DMS53 treated with DMSO at 0.1 percent for 48 hours (cell line): Measurements from ENCODE around the gene TSPAN18.

Experiments used
- DNase-seq: peaks from one replicate; lab custom pipeline; 2025; ENCODE audit not compliant: unreplicated experiment; lab: John Stamatoyannopoulos, UW

TSPAN18 gene

GRCh38 chr11:44726283-44727113, at the start of gene TSPAN18:
TSPAN18 (plus strand) TSS chr11:44726962; CDS start chr11:44906417, 179,455 bp downstream.
- no peak for DNase-seq

GRCh38 chr11:44680982-44681597, 45.7 kb upstream of the TSPAN18 start:
- DNase-seq, result no peak

DNA sequence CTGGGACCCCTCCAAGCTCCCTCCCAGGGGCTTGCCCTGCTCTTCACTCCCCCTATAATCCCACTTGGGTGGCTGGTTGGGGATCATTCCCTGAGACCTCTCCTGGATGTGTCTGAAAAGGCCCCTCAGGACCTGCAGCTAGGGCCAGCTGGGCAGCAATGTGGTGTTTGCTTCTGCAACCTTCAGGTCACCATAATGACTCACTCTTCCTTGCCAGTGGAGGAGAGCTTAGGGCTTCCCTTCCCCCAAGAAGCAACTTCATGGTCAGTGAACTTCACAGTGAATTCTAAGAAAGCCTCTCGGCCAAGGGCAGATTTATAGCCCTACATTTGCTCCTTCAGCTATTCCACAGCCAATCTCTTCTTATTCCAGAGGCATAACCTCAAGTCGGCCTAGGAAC, 45.1 kb upstream of the TSPAN18 start:
- DNase-seq, result no peak

DNA sequence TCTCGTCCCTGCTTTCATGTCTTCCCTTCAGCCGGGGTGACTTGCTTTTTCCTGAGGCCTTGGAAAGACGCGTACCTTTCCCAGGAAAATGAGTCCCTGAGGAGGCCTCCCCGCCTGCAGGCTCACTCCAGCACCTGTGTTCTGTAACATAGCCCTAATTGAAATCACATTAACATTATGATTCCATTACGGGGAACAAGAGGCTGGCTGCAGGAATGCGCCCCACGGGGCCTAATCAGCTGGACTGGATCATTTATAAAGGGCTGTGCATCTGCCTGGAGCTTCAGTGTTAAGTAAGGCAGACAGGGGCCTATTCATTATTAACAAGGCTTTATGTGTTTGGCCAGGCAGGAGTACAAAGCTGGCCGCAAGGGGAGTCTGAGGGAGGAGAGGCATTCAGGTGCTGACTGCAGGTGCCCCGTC, 41.9 kb upstream of the TSPAN18 start:
- no peak for DNase-seq

- DNase-seq, result no peak
These were observed 39.4 kb upstream of the TSPAN18 start for GRCh38 chr11:44687388-44687787.

DNA sequence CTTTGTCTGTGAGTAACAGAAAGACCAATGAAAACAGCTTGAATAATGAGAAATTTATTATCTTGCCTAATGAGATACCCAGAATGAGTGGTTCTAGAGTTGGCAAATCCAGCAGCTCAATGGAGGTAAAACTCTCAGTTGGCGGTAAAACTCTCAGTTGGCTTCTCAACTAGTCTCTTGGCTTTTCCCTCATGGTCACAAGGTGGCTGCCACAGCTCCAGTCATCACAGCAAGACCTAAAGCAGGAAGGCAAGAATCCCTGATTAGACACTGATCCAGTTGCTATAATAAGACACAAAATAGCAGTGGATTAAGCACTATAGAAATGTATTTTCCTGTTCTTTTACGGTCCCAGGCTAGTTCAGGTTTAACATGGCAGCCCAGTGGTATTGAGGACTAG, 37.5 kb upstream of the TSPAN18 start:
- DNase-seq, result no peak

DNA sequence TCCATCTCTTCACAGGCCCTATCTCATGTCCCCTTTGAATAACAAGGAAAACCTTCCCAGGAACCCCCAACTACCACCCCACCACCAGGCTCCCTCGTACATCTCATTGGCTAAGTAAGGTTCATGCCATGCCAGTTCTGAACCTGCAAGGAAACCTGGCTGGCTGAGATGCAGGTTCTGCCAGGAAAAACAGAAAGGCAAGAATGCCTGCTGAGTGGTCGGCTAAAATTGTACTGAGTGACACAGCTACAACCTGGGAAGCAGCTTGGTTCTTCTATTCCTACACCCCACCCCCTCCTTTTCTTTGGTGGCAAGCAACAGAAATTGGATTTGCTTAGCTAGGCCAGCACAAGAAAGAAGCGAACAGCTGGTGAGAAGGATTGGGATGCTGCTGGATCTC, 36.1 kb upstream of the TSPAN18 start:
- DNase-seq, result no peak

DNA sequence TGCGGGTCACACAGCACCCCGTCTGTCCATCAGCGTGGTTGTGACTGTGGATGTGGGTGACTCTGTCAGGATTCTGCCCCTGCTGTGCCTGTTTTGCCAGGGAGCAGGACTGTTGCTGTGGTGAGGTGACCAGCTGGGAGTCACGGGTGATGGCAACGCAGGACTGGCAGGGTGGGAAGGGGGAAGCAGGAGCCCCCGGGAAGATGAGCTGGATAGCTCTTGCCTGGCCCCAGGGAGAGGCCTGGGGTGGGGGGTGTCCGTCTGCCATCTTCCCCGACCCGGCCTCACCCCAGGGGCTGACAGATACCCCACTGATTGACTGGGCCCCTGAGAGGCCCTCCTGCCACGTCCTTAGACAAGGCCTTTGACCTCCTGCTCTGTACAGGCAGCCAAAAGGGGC, 34.3 kb upstream of the TSPAN18 start:
- DNase-seq, result no peak

GRCh38 chr11:44693654-44694119, 33.1 kb upstream of the TSPAN18 start:
- no peak for DNase-seq

DNA sequence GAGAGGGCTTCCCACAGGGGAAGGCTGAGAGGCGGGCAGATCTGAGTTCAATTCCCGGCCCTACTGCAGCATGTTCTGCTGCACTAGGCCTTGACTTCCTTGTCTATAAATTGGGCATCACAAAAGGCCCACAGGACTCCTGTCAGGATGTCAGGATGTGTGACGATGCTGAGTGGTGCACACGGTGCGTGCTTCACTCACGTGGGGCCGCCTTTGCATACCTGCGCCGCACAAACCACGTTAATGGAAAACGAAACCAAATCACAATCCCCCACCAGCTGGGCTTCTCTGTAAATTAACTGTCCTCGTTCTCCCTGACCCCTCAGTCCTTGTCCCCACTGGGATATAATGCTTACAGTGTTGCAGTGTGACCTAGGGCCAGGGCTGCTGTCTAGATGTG, 32.3 kb upstream of the TSPAN18 start:
- DNase-seq, result no peak

GRCh38 chr11:44695169-44695833, 31.5 kb upstream of the TSPAN18 start:
- no peak for DNase-seq

DNA sequence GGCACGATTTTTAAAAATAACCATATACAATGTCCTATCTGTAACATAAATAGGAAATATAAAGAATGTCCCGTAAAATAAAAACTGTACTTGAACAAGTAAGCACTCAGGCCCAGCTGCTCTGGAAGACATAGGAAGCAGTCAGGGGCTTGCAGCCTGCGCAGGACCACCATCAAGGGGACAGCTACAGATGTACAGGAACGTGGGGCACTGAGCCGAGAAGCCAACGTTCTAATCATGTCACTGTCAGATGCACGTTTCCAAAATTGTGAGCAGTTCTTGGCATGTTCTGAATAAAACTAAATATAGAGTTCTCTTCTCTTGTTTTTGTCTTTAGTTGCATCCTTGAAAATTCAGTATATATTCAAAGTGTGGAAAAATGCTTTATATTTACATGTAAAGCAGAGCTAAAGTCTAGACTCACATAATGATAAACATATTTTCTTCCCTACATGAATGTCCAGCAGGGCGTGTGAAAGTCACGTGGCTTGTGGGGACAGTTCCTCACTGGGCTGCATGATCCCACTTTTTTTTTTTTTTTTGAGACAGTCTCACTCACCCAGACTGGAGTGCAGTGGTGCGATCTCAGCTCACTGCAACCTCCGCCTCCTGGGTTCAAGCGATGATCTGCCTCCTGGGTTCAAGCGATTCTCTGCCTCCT, 28.4 kb upstream of the TSPAN18 start:
- no peak for DNase-seq

DNA sequence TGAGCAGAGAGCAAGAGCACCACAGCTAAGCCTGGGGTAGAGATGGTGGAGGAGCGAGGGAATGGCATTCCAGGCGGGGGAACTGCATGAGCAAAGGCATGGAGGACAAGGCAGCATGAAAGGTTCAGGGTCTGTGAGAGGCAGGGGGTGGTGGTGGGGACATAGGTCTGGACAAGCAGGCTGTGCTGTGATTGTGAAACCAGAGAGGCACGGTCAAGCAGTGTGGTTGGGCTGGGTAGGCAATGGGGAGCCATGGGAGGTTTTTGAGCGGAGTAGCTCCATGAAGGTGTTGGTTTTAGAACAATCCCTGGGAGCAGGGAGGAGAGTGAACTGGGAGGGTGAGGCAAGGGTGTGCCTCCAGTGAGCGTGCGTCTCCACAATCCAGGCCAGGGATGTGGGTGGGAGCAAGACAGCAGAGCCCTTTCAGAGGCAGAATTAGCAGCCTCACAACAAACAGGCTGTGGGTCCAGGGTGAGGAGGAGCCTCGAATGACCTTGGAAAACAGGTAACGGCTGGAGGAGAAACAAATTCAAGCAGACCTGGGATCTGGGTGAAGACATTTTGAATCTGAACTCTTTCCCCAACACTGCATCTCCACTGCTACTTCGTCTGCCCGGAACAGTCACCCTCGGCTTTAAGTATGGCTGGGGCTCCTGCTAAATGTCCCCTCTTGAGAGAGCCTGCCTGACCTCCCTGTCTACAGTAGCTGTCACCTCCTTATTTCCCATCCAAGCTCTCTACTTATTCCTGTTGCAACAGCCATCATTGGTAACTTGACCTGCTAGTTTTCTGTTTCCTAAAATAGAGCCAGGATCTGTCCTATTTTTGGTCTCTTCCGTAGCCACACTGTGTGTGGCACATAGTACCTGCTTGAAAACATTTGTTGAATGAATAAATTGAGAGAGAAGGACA, 27.0 kb upstream of the TSPAN18 start:
- DNase-seq, result no peak

DNA sequence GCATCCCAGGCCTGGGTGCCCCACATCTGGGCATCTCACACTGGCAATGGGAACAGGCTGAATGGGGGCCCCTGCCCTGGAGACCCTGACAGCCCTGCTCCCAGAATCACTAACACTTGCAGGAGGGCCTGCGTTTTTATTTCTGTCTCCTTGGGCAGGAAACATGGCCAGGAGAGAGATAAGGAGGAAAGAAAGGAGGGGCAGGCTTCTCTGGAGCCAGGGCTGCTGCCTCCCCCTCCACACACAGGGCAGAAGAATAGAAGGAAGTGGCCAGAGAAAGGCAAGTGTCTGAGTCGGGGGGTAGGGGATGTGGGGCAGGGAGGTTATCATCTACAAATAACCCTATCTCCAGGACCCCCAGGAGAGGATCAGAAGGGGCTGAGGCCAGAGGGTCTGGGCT, 25.5 kb upstream of the TSPAN18 start:
- no peak for DNase-seq

DNA sequence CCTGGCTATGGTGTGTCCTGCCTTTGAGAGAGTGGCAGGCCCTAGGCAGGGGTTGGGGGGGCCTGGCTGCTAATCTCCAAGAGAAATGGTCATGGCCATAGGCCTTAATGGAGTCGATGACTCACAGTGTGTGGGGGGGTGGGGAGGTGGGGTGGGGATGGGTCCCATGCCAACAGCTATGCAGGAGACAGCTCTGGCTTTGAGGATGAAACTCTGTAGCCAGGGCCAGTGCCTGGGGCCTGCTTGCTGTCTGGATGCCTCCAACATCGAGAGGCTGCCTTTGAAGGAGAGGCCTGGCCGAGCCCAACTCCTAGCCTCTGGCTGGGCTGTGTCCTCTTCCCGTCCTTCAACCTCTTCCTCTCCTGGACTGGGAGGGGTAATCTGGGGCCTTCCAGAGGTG, 23.9 kb upstream of the TSPAN18 start:
- no peak for DNase-seq

DNA sequence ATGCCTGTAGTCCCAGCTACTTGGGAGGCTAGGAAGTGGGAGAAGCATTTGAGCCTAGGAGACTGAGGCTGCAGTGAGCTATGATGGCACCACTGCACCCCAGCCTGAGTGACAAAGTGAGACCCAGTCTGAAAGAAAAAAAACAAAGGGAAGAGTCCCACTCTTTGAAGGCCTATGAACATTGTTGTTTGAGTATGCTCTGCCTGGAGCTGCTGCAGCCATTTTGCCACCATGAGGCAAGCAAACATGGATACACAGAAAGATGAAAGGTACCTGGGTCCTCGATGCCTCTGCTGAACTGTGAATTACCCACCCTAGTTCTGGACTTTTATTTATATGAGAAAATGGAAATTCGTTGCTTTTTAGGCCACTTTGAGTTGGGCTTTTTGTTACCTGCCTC, 19.7 kb upstream of the TSPAN18 start:
- no peak for DNase-seq

GRCh38 chr11:44708009-44708408, 18.8 kb upstream of the TSPAN18 start:
- no peak for DNase-seq

GRCh38 chr11:44708523-44709280, 18.1 kb upstream of the TSPAN18 start:
- no peak for DNase-seq

GRCh38 chr11:44709281-44709562, 17.5 kb upstream of the TSPAN18 start:
- no peak for DNase-seq

DNA sequence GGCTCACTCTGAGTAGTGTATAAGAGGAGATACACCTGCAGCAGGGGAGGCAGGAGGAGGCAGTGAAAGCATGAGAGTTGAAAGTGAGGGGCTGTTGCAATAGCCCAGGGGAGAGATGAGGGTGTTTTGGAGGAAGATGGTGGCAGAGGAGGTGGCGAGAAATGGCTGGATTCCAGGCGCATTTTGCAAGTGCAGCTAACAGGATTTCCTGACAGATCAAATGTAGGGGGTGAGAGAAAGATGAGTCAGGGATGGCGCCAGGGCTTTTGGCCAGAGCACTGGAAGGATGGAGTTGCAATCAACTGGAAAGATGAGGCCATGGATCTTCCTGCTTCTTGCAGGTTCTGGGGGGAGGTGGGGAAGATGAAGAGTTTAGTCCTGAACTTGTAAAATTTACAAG, 16.8 kb upstream of the TSPAN18 start:
- DNase-seq, result no peak
